ENCODE measurements around the gene IL6R. TPM values are rescaled to one million over a fixed set of nuclear protein-coding genes. Genes with fewer than 3 reads are reported as not detected.

The IL6R gene
- total and polyA plus RNA-seq, 2 of the 4 experiments (the other 2 are of a cell fraction): 5.3 to 9.5 TPM

GRCh38 chr1:154405747-154406571, 816 bp downstream of the IL6R start:
- Histone ChIP-seq H3K9ac (ENCODE audit: low read depth, low read length) (peak overlapping the region; percentile 79), H2AFZ (replicated peaks; ENCODE audit: low read length, poor library complexity) (peak overlapping the region; percentile 95), H3K14ac (replicated peaks; ENCODE audit: low read depth, low read length) (peak overlapping the region; percentile 46), H3K9me3 (ENCODE audit: control insufficient read depth, insufficient read depth, low read length) (no peaks in the 10 kb centered on the region), H2BK5ac (ENCODE audit: low read depth, low read length, poor library complexity, severe bottlenecking) (peak overlapping the region; percentile 76), H3K36me3 (ENCODE audit: control insufficient read depth, insufficient read depth, low read length) (no peaks in the 10 kb centered on the region; the same call in 1 of the 2 replicates), H4K5ac (ENCODE audit: low read depth, low read length) (peak overlapping the region; percentile 13), H3K4me3 (ENCODE audit: insufficient read depth, low read depth, low read length) (peak overlapping the region; percentile 72), H3K79me1 (ENCODE audit: low read depth in 1 of 2, low read length in 2 of 2) (peaks cover 8 to 10% of the 10 kb centered on the region in 2 experiments; a peak in 2 of 4 replicates), H3K4ac (ENCODE audit: low read depth, low read length) (peak overlapping the region; percentile 92), H2AK5ac (ENCODE audit: low read depth, low read length) (peak overlapping the region; percentile 81), H2BK15ac (ENCODE audit: low read depth, low read length) (peak overlapping the region; percentile 66; the same call in 2 of the 3 replicates), H3K56ac (ENCODE audit: extremely low read depth, insufficient read depth, low read length) (peak overlapping the region; percentile 63; the same call in 1 of the 2 replicates), H2BK20ac (ENCODE audit: low read depth, low read length) (peak overlapping the region; percentile 47), H2AK9ac (replicated peaks; ENCODE audit: low read depth, low read length, poor library complexity) (peak overlapping the region; percentile 95), H4K91ac (ENCODE audit: insufficient read depth, low read depth, low read length) (peak overlapping the region; percentile 72), H3K18ac (ENCODE audit: low read depth, low read length) (peak overlapping the region; percentile 71), H3K27ac (ENCODE audit: insufficient read depth, low read length) (peak overlapping the region; percentile 88), H2BK120ac (ENCODE audit: low read depth, low read length) (peak overlapping the region; percentile 90), H3K4me2 (ENCODE audit: low read depth, low read length) (peak overlapping the region; percentile 77), H3K4me1 (ENCODE audit: control insufficient read depth, insufficient read depth, low read length) (peaks cover 21% of the 10 kb centered on the region), H3K23ac (ENCODE audit: low read depth, low read length) (peak overlapping the region; percentile 64), H3K27me3 (ENCODE audit: control insufficient read depth, insufficient read depth, low read length) (peaks cover 12% of the 10 kb centered on the region), H3K9me1 (ENCODE audit: insufficient read depth, low read length) (peaks cover 3% of the 10 kb centered on the region; the same call in 1 of the 2 replicates), H4K20me1 (ENCODE audit: insufficient read depth, low read length) (peaks cover 4% of the 10 kb centered on the region; the same call in 1 of the 2 replicates), H4K8ac (ENCODE audit: low read depth in 2 of 2, low read length in 2 of 2) (peak overlapping the region in 1 of 2 experiments; percentile 84; a peak in 2 of 4 replicates)
- ChIA-PET CTCF (interaction anchor here (0.5 to 1.9 kb wide), 6 partner anchors 14 to 73 kb away, joined by 3 to 9 read pairs (median 4); no protein-coding TSS in a partner anchor), POLR2A (ENCODE audit: unreplicated experiment) (interaction anchor here (0.8 kb wide), 1 partner anchor 43 kb away, joined by 9 read pairs; no protein-coding TSS in a partner anchor)
- BruUV-seq (replicated peaks): no TSS peak
- WGBS, 2 experiments (ENCODE audit: extremely low coverage in 2 of 2, insufficient read length in 1 of 2): 0% methylated on average over 6 of the region's 40 CpGs; no CpG with 5 or more reads in 1 of the 2 experiments
- in situ Hi-C loops (cut with MboI; ENCODE audit: low sequenced_read_pairs) (no loop called here), dilution Hi-C loops (cut with HindIII; ENCODE audit: low sequenced_read_pairs, unreplicated experiment) (no loop called here), intact Hi-C loops (cut with micrococcal nuclease) (loop anchor here (1.0 to 5.0 kb wide), 7 partner anchors 13 to 734 kb away; partner anchors contain the start of gene ILF2)
- ATAC-seq (ENCODE audit: low read depth) (peak; percentile 59), DNase-seq (peak; percentile 72)
- TF ChIP-seq SMC3 (IDR thresholded peaks at IDR 0.05; ENCODE audit: low read depth, low read length): peak; percentile 20; the same call in 1 of the 2 replicates
- TF ChIP-seq CTCF (conservative IDR thresholded peaks at IDR 0.05; ENCODE audit: low read depth, low read length): peak; percentile 39
- TF ChIP-seq CEBPB (IDR thresholded peaks at IDR 0.05; ENCODE audit: low read depth, low read length): peak; percentile 85
- TF ChIP-seq RCOR1 (IDR thresholded peaks at IDR 0.05; ENCODE audit: insufficient replicate concordance, low read length): no peak
- TF ChIP-seq RAD21 (IDR thresholded peaks at IDR 0.05; ENCODE audit: low read length): no peak; the same call in none of the 2 replicates
- peak; percentile 68; the same call in 1 of the 2 replicates for TF ChIP-seq NFE2L2 (IDR thresholded peaks at IDR 0.05; ENCODE audit: low read depth, low read length)
- no peak for TF ChIP-seq ELK1 (IDR thresholded peaks at IDR 0.05; ENCODE audit: borderline replicate concordance, low read depth, low read length)
- TF ChIP-seq RFX5 (IDR thresholded peaks at IDR 0.05; ENCODE audit: low read depth, low read length): no peak
- peak; percentile 38; the same call in 1 of the 2 replicates for TF ChIP-seq MXI1 (IDR thresholded peaks at IDR 0.05; ENCODE audit: borderline replicate concordance, low read depth, low read length)
- peak; percentile 80 for TF ChIP-seq POLR2A (IDR thresholded peaks at IDR 0.05; ENCODE audit: low read depth, low read length)
- peak; percentile 27 for TF ChIP-seq MAZ (IDR thresholded peaks at IDR 0.05; ENCODE audit: borderline replicate concordance, low read depth, low read length)
- peak; percentile 94 for TF ChIP-seq BHLHE40 (IDR thresholded peaks at IDR 0.05; ENCODE audit: low read depth, low read length)
- TF ChIP-seq FOS (IDR thresholded peaks at IDR 0.05; ENCODE audit: low read depth, low read length): peak; percentile 86

Measured in IMR-90 (cell line).